HEK293T (cell line): ENCODE results near the gene PLA2G4A.

Experiments used
- CTBP1 ChIP-seq: fragments of 450-650 bp; IDR thresholded peaks from 2 replicates; pipeline ENCODE4 v1.6.1; 2016; ENCODE audit warnings: borderline replicate concordance
- FOXA1 ChIP-seq: fragments of 450-650 bp; IDR thresholded peaks from 2 replicates; pipeline ENCODE4 v1.6.1; 2016; ENCODE audit warnings: mild to moderate bottlenecking
- FOXK2 ChIP-seq: fragments of 450-650 bp; IDR thresholded peaks from 2 replicates; pipeline ENCODE4 v1.6.1; 2016; ENCODE audit warnings: mild to moderate bottlenecking
- FOXM1 ChIP-seq: fragments of 450-650 bp; IDR thresholded peaks from 2 replicates; pipeline ENCODE4 v1.6.1; 2017; ENCODE audit warnings: mild to moderate bottlenecking, borderline replicate concordance
- HDGF ChIP-seq: fragments of 450-650 bp; IDR thresholded peaks from 2 replicates; pipeline ENCODE4 v1.6.1; 2017; ENCODE audit warnings: antibody characterized with exemption, borderline replicate concordance
- SP1 ChIP-seq: fragments of 450-650 bp; IDR thresholded peaks from 2 replicates; pipeline ENCODE4 v1.6.1; 2017
- SUZ12 ChIP-seq: fragments of 450-650 bp; IDR thresholded peaks from 2 replicates; pipeline ENCODE4 v1.6.1; 2016; ENCODE audit warnings: mild to moderate bottlenecking
- ZNF384 ChIP-seq: fragments of 450-650 bp; IDR thresholded peaks from 2 replicates; pipeline ENCODE4 v1.6.1; 2016

- TF ChIP-seq HDGF (no peak), FOXK2 (no peak), ZNF384 (no peak), SUZ12 (no peak), CTBP1 (no peak), FOXM1 (no peak), SP1 (no peak), FOXA1 (no peak)
Observed at GRCh38 chr1:186798960-186799688, 29.6 kb upstream of the PLA2G4A start.
